ENCODE measurements around the gene RWDD2A. TPM values are rescaled to one million over a fixed set of nuclear protein-coding genes. Genes with fewer than 3 reads are reported as not detected.

Gene RWDD2A
- total RNA-seq, 2 experiments from 2014 or later = 1.5 to 1.6 TPM

DNA sequence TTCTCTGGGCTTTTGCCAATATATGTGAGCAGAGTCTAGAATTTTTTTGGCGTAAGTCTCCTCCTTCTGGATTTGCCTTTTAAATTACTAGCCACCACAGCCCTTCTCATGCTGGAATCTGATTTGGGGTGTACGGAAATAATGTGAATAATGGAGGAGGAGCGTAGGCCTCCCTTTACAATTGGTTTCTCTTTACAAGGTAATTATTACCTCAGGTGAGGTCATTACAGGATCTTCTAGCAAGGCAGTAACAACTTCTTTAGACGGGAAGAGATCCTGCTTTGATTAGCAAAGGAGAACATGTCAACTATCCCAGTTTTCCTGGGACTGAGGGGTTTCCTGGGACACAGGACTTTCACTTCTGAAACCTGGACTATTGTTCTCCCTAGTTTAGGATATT is 8.9 kb downstream of the RWDD2A start:
- H3K36me3 Mint-ChIP-seq (ENCODE audit: low read depth) = no peaks in the 10 kb centered on the region

DNA sequence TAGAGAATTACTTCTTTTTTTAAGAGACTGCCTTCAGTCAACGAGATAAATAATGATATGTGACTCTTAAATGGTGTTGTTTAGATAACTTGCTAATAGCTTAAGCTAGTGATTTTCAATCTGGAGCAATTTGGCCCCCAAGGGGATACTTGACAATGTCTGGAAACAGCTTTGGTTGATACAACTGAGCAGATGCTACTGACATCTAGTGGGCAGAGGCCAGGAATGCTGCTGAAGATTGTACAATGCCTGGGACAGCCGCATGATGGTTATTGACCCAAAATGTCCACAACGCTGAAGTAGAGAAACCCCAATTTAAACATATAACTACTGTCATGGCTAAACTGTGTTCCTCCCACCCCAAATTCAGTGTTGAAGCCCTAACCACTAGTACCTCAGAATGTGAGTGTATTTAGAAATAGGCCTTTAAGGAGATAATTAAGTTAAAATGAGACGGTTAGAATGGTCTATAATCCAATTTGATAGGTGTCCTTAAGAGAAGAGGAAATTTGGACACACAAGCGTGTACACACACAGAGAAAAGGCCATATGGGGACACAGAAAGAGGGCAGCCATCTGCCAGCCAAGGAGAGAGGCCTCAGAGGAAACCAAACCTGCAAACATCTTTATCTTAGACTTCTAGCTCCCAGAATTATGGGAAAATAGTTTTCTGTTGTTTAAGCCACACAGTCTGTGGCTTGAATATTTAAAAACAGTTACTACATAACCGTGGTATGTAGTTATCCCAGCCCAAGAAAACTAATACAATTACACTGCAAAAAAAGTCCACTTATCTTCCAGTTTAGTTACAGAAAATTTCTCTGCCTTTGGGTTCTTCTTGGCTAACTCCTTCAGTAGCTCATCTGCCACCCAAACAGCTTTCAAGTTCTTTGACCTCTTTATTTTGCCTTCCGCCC is 22.2 kb downstream of the RWDD2A start:
- POLR2A ChIA-PET = no interaction called here
- ATAC-seq = peak; percentile 99
- DNase-seq = peak; percentile 79
- CTCF ChIA-PET = interaction anchor here (0.5 to 11.0 kb wide), 32 partner anchors 8 to 960 kb away, joined by 3 to 187 read pairs (median 4); partner anchors contain the start of genes DOP1A, PGM3, PRSS35 and RWDD2A
- TF ChIP-seq, protein P1, sequence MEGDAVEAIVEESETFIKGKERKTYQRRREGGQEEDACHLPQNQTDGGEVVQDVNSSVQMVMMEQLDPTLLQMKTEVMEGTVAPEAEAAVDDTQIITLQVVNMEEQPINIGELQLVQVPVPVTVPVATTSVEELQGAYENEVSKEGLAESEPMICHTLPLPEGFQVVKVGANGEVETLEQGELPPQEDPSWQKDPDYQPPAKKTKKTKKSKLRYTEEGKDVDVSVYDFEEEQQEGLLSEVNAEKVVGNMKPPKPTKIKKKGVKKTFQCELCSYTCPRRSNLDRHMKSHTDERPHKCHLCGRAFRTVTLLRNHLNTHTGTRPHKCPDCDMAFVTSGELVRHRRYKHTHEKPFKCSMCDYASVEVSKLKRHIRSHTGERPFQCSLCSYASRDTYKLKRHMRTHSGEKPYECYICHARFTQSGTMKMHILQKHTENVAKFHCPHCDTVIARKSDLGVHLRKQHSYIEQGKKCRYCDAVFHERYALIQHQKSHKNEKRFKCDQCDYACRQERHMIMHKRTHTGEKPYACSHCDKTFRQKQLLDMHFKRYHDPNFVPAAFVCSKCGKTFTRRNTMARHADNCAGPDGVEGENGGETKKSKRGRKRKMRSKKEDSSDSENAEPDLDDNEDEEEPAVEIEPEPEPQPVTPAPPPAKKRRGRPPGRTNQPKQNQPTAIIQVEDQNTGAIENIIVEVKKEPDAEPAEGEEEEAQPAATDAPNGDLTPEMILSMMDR (IDR thresholded peaks at IDR 0.05) = peak; percentile 74
- no peak overlapping the region for H3K27ac Mint-ChIP-seq
- H3K36me3 Mint-ChIP-seq (ENCODE audit: low read depth) = no peaks in the 10 kb centered on the region
- peaks cover 6% of the 10 kb centered on the region for H3K27me3 Mint-ChIP-seq
- intact Hi-C loops (cut with micrococcal nuclease) = loop anchor here (1.0 to 10.0 kb wide), 2 partner anchors 148 to 941 kb away; partner anchors contain the start of gene DOP1A
- no peaks in the 10 kb centered on the region for H3K4me1 Mint-ChIP-seq (ENCODE audit: low read depth)
- no peak overlapping the region for H3K4me3 Mint-ChIP-seq
- H3K9me3 Mint-ChIP-seq = no peaks in the 10 kb centered on the region

More for the DNA sequence above, 8.9 kb downstream of the RWDD2A start:
- intact Hi-C loops (cut with micrococcal nuclease) = no loop called here
- Mint-ChIP-seq H3K4me1 (ENCODE audit: low read depth) (peaks cover 5% of the 10 kb centered on the region), H3K4me3 (no peak overlapping the region), H3K27ac (no peak overlapping the region), H3K27me3 (peaks cover 3% of the 10 kb centered on the region), H3K9me3 (no peaks in the 10 kb centered on the region)
- TF ChIP-seq, protein P1 (IDR thresholded peaks at IDR 0.05) = no peak
- no peak for ATAC-seq
- ChIA-PET POLR2A (no interaction called here), CTCF (no interaction called here)
- DNase-seq = no peak

DNA sequence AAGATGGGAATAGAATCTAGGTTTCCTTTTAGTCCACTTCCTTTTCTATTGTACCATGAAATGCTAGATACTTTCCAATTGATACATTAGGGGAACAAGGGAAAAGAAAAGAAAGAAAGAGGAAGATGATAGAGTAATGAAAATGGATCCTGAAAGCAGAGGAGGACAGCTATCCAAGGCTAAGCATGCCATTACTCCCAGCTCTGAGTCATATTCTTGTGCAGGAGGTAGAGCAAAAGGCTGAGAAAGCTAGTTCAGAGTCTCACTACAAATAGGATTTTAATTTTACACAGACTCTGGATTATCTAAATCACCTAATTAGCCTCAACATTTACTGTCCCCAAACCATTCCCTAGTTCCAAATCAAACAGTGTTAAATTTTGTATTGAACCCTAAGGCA is 23.6 kb downstream of the RWDD2A start:
- H3K36me3 Mint-ChIP-seq (ENCODE audit: low read depth) = no peaks in the 10 kb centered on the region
- no peaks in the 10 kb centered on the region for H3K9me3 Mint-ChIP-seq

DNA sequence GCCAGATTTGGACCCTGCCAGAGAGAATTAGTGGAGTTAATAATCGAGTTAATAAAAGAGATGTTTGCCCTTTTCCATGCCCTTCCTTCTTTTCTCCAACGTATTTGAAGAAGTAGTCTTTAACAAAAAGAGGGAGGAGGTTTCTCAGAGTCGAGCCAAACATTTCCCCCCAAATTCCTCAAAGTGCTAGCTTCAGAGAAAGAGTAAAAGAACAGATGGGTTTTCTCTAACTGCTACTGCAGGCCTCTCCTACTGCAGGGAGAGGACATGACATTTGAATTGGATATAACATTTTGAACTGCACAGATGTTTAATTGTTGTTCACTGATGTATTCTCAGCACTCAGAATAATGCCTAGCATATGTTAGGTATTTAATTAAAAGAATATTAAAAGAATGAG is 25.5 kb downstream of the RWDD2A start:
- Mint-ChIP-seq H3K4me1 (ENCODE audit: low read depth) (no peaks in the 10 kb centered on the region), H3K27me3 (no peaks in the 10 kb centered on the region), H3K4me3 (no peak overlapping the region), H3K36me3 (ENCODE audit: low read depth) (no peaks in the 10 kb centered on the region), H3K9me3 (no peaks in the 10 kb centered on the region), H3K27ac (no peak overlapping the region)
- CTCF ChIA-PET = interaction anchor here (0.7 to 11.0 kb wide), 4 partner anchors 149 to 301 kb away, joined by 3 to 187 read pairs (median 82); partner anchors contain the start of genes DOP1A, PRSS35 and UBE3D
- TF ChIP-seq, protein P1 (IDR thresholded peaks at IDR 0.05) = no peak
- DNase-seq (no peak), ATAC-seq (no peak)
- intact Hi-C loops (cut with micrococcal nuclease) = loop anchor here (10.0 kb wide), 1 partner anchor 944 kb away; no protein-coding TSS in a partner anchor
- POLR2A ChIA-PET = no interaction called here

More for the DNA sequence above, 23.6 kb downstream of the RWDD2A start:
- Mint-ChIP-seq H3K4me3 (no peak overlapping the region), H3K27ac (no peak overlapping the region), H3K4me1 (ENCODE audit: low read depth) (no peaks in the 10 kb centered on the region), H3K27me3 (peaks cover under 1% of the 10 kb centered on the region)
- intact Hi-C loops (cut with micrococcal nuclease) = loop anchor here (10.0 kb wide), 1 partner anchor 942 kb away; no protein-coding TSS in a partner anchor
- ATAC-seq (no peak), DNase-seq (no peak)
- TF ChIP-seq, protein P1 (IDR thresholded peaks at IDR 0.05) = no peak
- ChIA-PET POLR2A (no interaction called here), CTCF (interaction anchor here (1.1 to 11.0 kb wide), 10 partner anchors 10 to 946 kb away, joined by 3 to 187 read pairs (median 10); partner anchors contain the start of genes DOP1A, PRSS35 and UBE3D)

All from activated CD8-positive, alpha-beta T cell treated with anti-CD3 and anti-CD28 coated beads for 36 hours (primary cell).